GM12878 (cell line): ENCODE results near the gene TAS2R60. TPM values are rescaled to one million over a fixed set of nuclear protein-coding genes. Genes with fewer than 3 reads are reported as not detected.

Experiments
- ATAC-seq: fragments of 200-7000 bp; cut with Tn5 transposase; 3 replicates; pipeline ENCODE4 v1.9.1; 2020; ENCODE audit warnings: mild to moderate bottlenecking, moderate library complexity
- BruUV-seq: library from RNA; stranded (reverse); fragments of 400-500 nt; replicated peaks from 2 replicates; lab custom pipeline; 2021; lab: Mats Ljungman, UMichigan
- CTCF ChIA-PET: fragments of 300-600 bp; sonication (Branson Sonifier 250); formaldehyde crosslinking; extraction: SDS; loops from one replicate; lab custom pipeline; 2021; ENCODE audit warnings: inconsistent platforms; lab: Yijun Ruan, JAX
- POLR2A ChIA-PET: fragments of 350-600 bp; formaldehyde crosslinking; extraction: SDS; loops from one replicate; lab custom pipeline; 2021; ENCODE audit warnings: inconsistent platforms; lab: Charles Lee
- RAD21 ChIA-PET: fragments of 300-600 bp; sonication (Branson Sonifier 250); formaldehyde crosslinking; loops from one replicate; lab custom pipeline; 2023; ENCODE audit warnings: antibody characterized with exemption; ENCODE audit not compliant: unreplicated experiment; lab: Charles Lee
- SMC1A ChIA-PET: fragments of 300-600 bp; sonication (Branson Sonifier 250); formaldehyde crosslinking; loops from one replicate; lab custom pipeline; 2023; ENCODE audit not compliant: unreplicated experiment, uncharacterized antibody; lab: Charles Lee
- DNase-seq: peaks from one replicate; pipeline ENCODE4 v3.0.0-alpha.2; 2011; ENCODE audit warnings: low read depth, low spot score
- FAIRE-seq: peaks from 3 replicates; lab custom pipeline; 2011; peaks lifted over from hg19 to GRCh38; lab: Jason Lieb, UNC
- H2AFZ ChIP-seq: 2 replicates; pipeline ENCODE4 v1.6.0; 2011; ENCODE audit warnings: low read depth, low read length, control low read depth; ENCODE audit not compliant: control insufficient read depth
- H3K27ac ChIP-seq: 2 replicates; pipeline ENCODE4 v1.5.1; 2011; ENCODE audit warnings: control low read depth; ENCODE audit not compliant: control insufficient read depth, insufficient read depth
- H3K27me3 ChIP-seq, 2 experiments: replicated peaks in 1 of 2; 2 replicates each; pipeline versions ENCODE4 v1.6.0 to v1.6.1; 2011; ENCODE audit warnings: low read length in 1 of 2; ENCODE audit not compliant: control insufficient read depth in 2 of 2, insufficient read depth in 2 of 2
- H3K36me3 ChIP-seq, 2 experiments: 2 replicates each; pipeline ENCODE4 v1.5.1; 2011; ENCODE audit warnings: low read length in 1 of 2; ENCODE audit not compliant: control insufficient read depth in 2 of 2, insufficient read depth in 2 of 2
- H3K4me1 ChIP-seq: 2 replicates; pipeline ENCODE4 v1.6.1; 2011; ENCODE audit warnings: mild to moderate bottlenecking, low read length, moderate library complexity, mixed read lengths; ENCODE audit not compliant: control insufficient read depth, insufficient read depth
- H3K4me2 ChIP-seq: 2 replicates; pipeline ENCODE4 v1.6.0; 2011; ENCODE audit warnings: control low read depth; ENCODE audit not compliant: control insufficient read depth, insufficient read depth
- H3K4me3 ChIP-seq: fragments of 200-600 bp; sonication (generic); 2 replicates; pipeline ENCODE4 v1.5.1; 2016
- H3K79me2 ChIP-seq: 2 replicates; pipeline ENCODE4 v1.6.0; 2011; ENCODE audit warnings: low read length; ENCODE audit not compliant: control insufficient read depth, insufficient read depth
- H3K9ac ChIP-seq: 2 replicates; pipeline ENCODE4 v1.8.0; 2011; ENCODE audit warnings: low read length, control low read depth, mixed read lengths; ENCODE audit not compliant: control insufficient read depth, insufficient read depth
- H3K9me3 ChIP-seq: replicated peaks from 3 replicates; pipeline ENCODE4 v1.5.1; 2011; ENCODE audit warnings: mild to moderate bottlenecking, low read length; ENCODE audit not compliant: control insufficient read depth, insufficient read depth
- H4K20me1 ChIP-seq: 2 replicates; pipeline ENCODE4 v1.6.0; 2011; ENCODE audit not compliant: control insufficient read depth, insufficient read depth
- CBFB ChIP-seq: IDR thresholded peaks from 2 replicates; pipeline ENCODE4 v1.6.1; 2016; ENCODE audit warnings: antibody characterized with exemption, low read depth
- CREM ChIP-seq: IDR thresholded peaks from 2 replicates; pipeline ENCODE4 v1.6.1; 2014; ENCODE audit warnings: antibody characterized with exemption, low read depth
- EED ChIP-seq: sonication (generic); IDR thresholded peaks from 2 replicates; pipeline ENCODE4 v1.6.1; 2016; ENCODE audit warnings: antibody characterized with exemption, low read depth
- GABPA ChIP-seq: IDR thresholded peaks from 2 replicates; pipeline ENCODE4 v1.6.1; 2014; ENCODE audit warnings: antibody characterized with exemption, low read depth, mild to moderate bottlenecking, inconsistent platforms
- MYB ChIP-seq: fragments of 150-350 bp; IDR thresholded peaks from 2 replicates; pipeline ENCODE4 v1.6.1; 2014; ENCODE audit warnings: mild to moderate bottlenecking, low read depth, low read length, borderline replicate concordance
- PRDM15 ChIP-seq: fragments of 450-650 bp; formaldehyde crosslinking; IDR thresholded peaks from 2 replicates; pipeline ENCODE4 v1.4.0; 2020; ENCODE audit warnings: mild to moderate bottlenecking, moderate library complexity
- RUNX3 ChIP-seq: IDR thresholded peaks from 2 replicates; pipeline ENCODE4 v1.6.1; 2012; ENCODE audit warnings: low read length, inconsistent platforms
- SMARCA5 ChIP-seq: fragments of 450-650 bp; IDR thresholded peaks from 2 replicates; pipeline ENCODE4 v1.6.1; 2017; ENCODE audit warnings: mild to moderate bottlenecking
- SPI1 ChIP-seq: IDR thresholded peaks from 2 replicates; pipeline ENCODE4 v1.6.1; 2011; ENCODE audit warnings: low read depth, mild to moderate bottlenecking, low read length, moderate library complexity, borderline replicate concordance; ENCODE audit not compliant: insufficient read depth
- SUZ12 ChIP-seq: fragments of 200-600 bp; sonication (generic); IDR thresholded peaks from one replicate; pipeline ENCODE4 v1.6.1; 2018; ENCODE audit warnings: antibody characterized with exemption, mild to moderate bottlenecking; ENCODE audit not compliant: unreplicated experiment
- TAF1 ChIP-seq: IDR thresholded peaks from 2 replicates; pipeline ENCODE4 v1.6.1; 2011; ENCODE audit warnings: mild to moderate bottlenecking, low read depth, low read length, borderline replicate concordance
- ZBTB33 ChIP-seq: fragments of 450-650 bp; IDR thresholded peaks from 2 replicates; pipeline ENCODE4 v1.6.1; 2017; ENCODE audit warnings: mild to moderate bottlenecking
- WGBS: methylation state at CpG from one replicate; pipeline ENCODE4 v1.1.6; 2016; ENCODE audit warnings: low lambda C conversion rate; ENCODE audit not compliant: insufficient replicate concordance, insufficient coverage; ENCODE audit errors: missing lambda C conversion rate; 5-methylcytosine and 5-hydroxymethylcytosine counted together
- in situ Hi-C: fragments of 300-500 bp; cut with MboI; formaldehyde crosslinking; loops from 9 replicates; pipeline ENCODE4 v1.14.3; 2018; ENCODE audit warnings: mixed read lengths
- intact Hi-C: fragments of 100-400 bp; cut with micrococcal nuclease; formaldehyde crosslinking; loops from one replicate; pipeline ENCODE4 v1.14.2; 2022; ENCODE audit not compliant: unreplicated experiment
- polyA plus RNA-seq, 11 experiments: library from polyadenylated mRNA; depleted of rRNA in 4 of 11; unstranded in 6 of 11; stranded (reverse) in 5 of 11; fragments of >200 nt; fragmentation: Nextera tagmentation in 4 of 11; fragmentation: Illumina TruSeq in 1 of 11; extraction: Ambion mirVana in 4 of 11; extraction: Trizol in 1 of 11; gene quantifications; 1 replicate in 1 of 11; 2 replicates in 10 of 11; pipeline versions ENCODE4 v1.2.1 to v1.2.3, GENCODE V29; 2011 to 2016; ENCODE audit warnings: inconsistent platforms in 2 of 11, missing spikeins in 2 of 11, low read depth in 1 of 11
- total RNA-seq, 4 experiments: library from RNA; depleted of rRNA in 3 of 4; stranded (reverse); fragments of >200 nt in 3 of 4; fragmentation: Illumina TruSeq in 1 of 4; extraction: Trizol in 1 of 4; gene quantifications; 2 replicates each; pipeline versions ENCODE4 v1.2.1 to v1.2.3, GENCODE V29; 2013 to 2021
- TF ChIP-seq, protein P1 (sequence below): fragments of 450-650 bp; IDR thresholded peaks from 2 replicates; pipeline ENCODE4 v1.6.1; 2018; ENCODE audit warnings: borderline replicate concordance, mild to moderate bottlenecking; ENCODE audit not compliant: partially characterized antibody

TAS2R60 gene
- total and polyA plus RNA-seq, 10 of the 15 experiments (the other 5 are each of a cell fraction or from before 2014, with no cell fraction given), result not detected

GRCh38 chr7:143413123-143413522 is 30.1 kb upstream of the TAS2R60 start:
- ChIA-PET POLR2A (no interaction called here), SMC1A (no interaction called here), RAD21 (no interaction called here), CTCF (no interaction called here)
- Histone ChIP-seq H3K79me2 (no peaks in the 10 kb centered on the region), H3K9me3 (no peaks in the 10 kb centered on the region), H3K4me3 (no peak overlapping the region), H3K27me3 (no peaks in the 10 kb centered on the region), H3K9ac (no peak overlapping the region), H3K4me1 (peaks cover 3% of the 10 kb centered on the region), H3K27ac (no peak overlapping the region), H3K4me2 (no peak overlapping the region), H2AFZ (no peak overlapping the region), H4K20me1 (no peaks in the 10 kb centered on the region), H3K36me3 (no peaks in the 10 kb centered on the region)
- intact Hi-C loops (loop anchor here (10.0 kb wide), 1 partner anchor 408 kb away; no protein-coding TSS in a partner anchor), in situ Hi-C loops (loop anchor here (10.0 kb wide), 1 partner anchor 398 kb away; no protein-coding TSS in a partner anchor)
- TF ChIP-seq, protein P1, sequence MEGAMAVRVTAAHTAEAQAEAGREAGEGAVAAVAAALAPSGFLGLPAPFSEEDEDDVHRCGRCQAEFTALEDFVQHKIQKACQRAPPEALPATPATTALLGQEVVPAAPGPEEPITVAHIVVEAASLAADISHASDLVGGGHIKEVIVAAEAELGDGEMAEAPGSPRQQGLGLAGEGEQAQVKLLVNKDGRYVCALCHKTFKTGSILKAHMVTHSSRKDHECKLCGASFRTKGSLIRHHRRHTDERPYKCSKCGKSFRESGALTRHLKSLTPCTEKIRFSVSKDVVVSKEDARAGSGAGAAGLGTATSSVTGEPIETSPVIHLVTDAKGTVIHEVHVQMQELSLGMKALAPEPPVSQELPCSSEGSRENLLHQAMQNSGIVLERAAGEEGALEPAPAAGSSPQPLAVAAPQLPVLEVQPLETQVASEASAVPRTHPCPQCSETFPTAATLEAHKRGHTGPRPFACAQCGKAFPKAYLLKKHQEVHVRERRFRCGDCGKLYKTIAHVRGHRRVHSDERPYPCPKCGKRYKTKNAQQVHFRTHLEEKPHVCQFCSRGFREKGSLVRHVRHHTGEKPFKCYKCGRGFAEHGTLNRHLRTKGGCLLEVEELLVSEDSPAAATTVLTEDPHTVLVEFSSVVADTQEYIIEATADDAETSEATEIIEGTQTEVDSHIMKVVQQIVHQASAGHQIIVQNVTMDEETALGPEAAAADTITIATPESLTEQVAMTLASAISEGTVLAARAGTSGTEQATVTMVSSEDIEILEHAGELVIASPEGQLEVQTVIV, result no peak
- TF ChIP-seq SMARCA5 (no peak), TAF1 (no peak), CBFB (no peak), PRDM15 (CRISPR knock-in tag) (no peak), GABPA (no peak), MYB (no peak), SPI1 (no peak), CREM (no peak), RUNX3 (no peak), SUZ12 (no peak), ZBTB33 (no peak), EED (no peak)
- ATAC-seq (no peak), FAIRE-seq (no peak), DNase-seq (no peak)
- BruUV-seq, result no TSS peak
- 47% methylated on average over 8 of the region's 8 CpGs for WGBS
